Caco-2 (cell line): ENCODE measurements around the gene STAT5B. TPM values are rescaled to one million over a fixed set of nuclear protein-coding genes. Genes with fewer than 3 reads are reported as not detected.

Experiments used
- BruUV-seq: library from RNA; stranded (reverse); fragments of 400-500 nt; replicated peaks from 2 replicates; lab custom pipeline; 2021; lab: Mats Ljungman, UMichigan
- CTCF ChIA-PET: fragments of 300-600 bp; sonication (Branson Sonifier 250); formaldehyde crosslinking; loops from one replicate; lab custom pipeline; 2022; ENCODE audit warnings: antibody characterized with exemption; lab: Charles Lee
- POLR2A ChIA-PET: fragments of 300-600 bp; sonication (Branson Sonifier 250); formaldehyde crosslinking; loops from one replicate; lab custom pipeline; 2022; ENCODE audit warnings: antibody characterized with exemption; lab: Charles Lee
- DNase-seq, 2 experiments: peaks; one replicate each; pipeline versions ENCODE4 v3.0.0 to v3.0.0-alpha.2; 2020 to 2022
- H3K27me3 ChIP-seq: replicated peaks from 2 replicates; pipeline ENCODE4 v1.6.0; 2011; ENCODE audit warnings: low read length; ENCODE audit not compliant: control insufficient read depth, insufficient read depth
- H3K36me3 ChIP-seq: 2 replicates; pipeline ENCODE4 v1.5.1; 2011; ENCODE audit warnings: low read length; ENCODE audit not compliant: control insufficient read depth, insufficient read depth
- H3K4me1 ChIP-seq: fragments of 250-450 bp; sonication (Bioruptor Pico); 2 replicates; pipeline ENCODE4 v1.5.1; 2020; ENCODE audit warnings: mild to moderate bottlenecking
- H3K4me3 ChIP-seq: 2 replicates; pipeline ENCODE4 v1.5.1; 2011; ENCODE audit warnings: low read depth, mild to moderate bottlenecking, control low read depth, low read length
- H3K9me3 ChIP-seq: fragments of 250-450 bp; sonication (Bioruptor Pico); 2 replicates; pipeline ENCODE4 v1.5.1; 2020; ENCODE audit warnings: mild to moderate bottlenecking, moderate library complexity
- H3K27ac Mint-ChIP-seq: one replicate; pipeline ENCODE4 v1.8.0; 2022; ENCODE audit warnings: mixed read lengths; ENCODE audit not compliant: unreplicated experiment
- H3K27me3 Mint-ChIP-seq: one replicate; pipeline ENCODE4 v1.8.0; 2022; ENCODE audit warnings: mixed read lengths; ENCODE audit not compliant: insufficient read depth, unreplicated experiment
- H3K36me3 Mint-ChIP-seq: one replicate; pipeline ENCODE4 v1.8.0; 2022; ENCODE audit warnings: mild to moderate bottlenecking, mixed read lengths; ENCODE audit not compliant: insufficient read depth, unreplicated experiment
- H3K4me1 Mint-ChIP-seq: one replicate; pipeline ENCODE4 v1.8.0; 2022; ENCODE audit warnings: low read depth, mixed read lengths; ENCODE audit not compliant: unreplicated experiment
- H3K4me3 Mint-ChIP-seq: one replicate; pipeline ENCODE4 v1.8.0; 2022; ENCODE audit warnings: mild to moderate bottlenecking, moderate library complexity, mixed read lengths; ENCODE audit not compliant: unreplicated experiment
- H3K9me3 Mint-ChIP-seq: one replicate; pipeline ENCODE4 v1.8.0; 2022; ENCODE audit warnings: mixed read lengths; ENCODE audit not compliant: unreplicated experiment
- CTCF ChIP-seq, 2 experiments: fragments of 200-600 bp in 1 of 2; IDR thresholded peaks; 1 replicate in 1 of 2; 2 replicates in 1 of 2; pipeline versions ENCODE4 v1.5.1 to v1.8.0; 2011 to 2022; ENCODE audit warnings: antibody characterized with exemption in 1 of 2, control low read depth in 1 of 2, inconsistent platforms in 1 of 2, low read depth in 1 of 2, low read length in 1 of 2, mild to moderate bottlenecking in 1 of 2, moderate library complexity in 1 of 2; ENCODE audit not compliant: insufficient read depth in 1 of 2, severe bottlenecking in 1 of 2, unreplicated experiment in 1 of 2
- intact Hi-C: fragments of 100-400 bp; cut with micrococcal nuclease; formaldehyde crosslinking; loops from one replicate; pipeline ENCODE4 v1.10.0; 2022; ENCODE audit not compliant: unreplicated experiment
- total RNA-seq: library from RNA; stranded (reverse); gene quantifications from 2 replicates; pipeline ENCODE4 v1.2.3, GENCODE V29; 2022

STAT5B gene
- total RNA-seq, 1 experiment from 2014 or later: 46.9 TPM

- Histone ChIP-seq H3K36me3 (no peaks in the 10 kb centered on the region; the same call in 1 of the 2 replicates), H3K27me3 (no peaks in the 10 kb centered on the region), H3K4me1 (peaks cover 11% of the 10 kb centered on the region), H3K4me3 (peak within 1 kb of the TSS; percentile 60), H3K9me3 (no peaks in the 10 kb centered on the region)
- intact Hi-C loops: no loop called here
- no peak for TF ChIP-seq CTCF (IDR thresholded peaks at IDR 0.05; ENCODE audit: insufficient read depth in 1 of 2, low read depth in 1 of 2, low read length in 1 of 2, severe bottlenecking in 1 of 2, unreplicated experiment in 1 of 2)
- H3K27me3 Mint-ChIP-seq: no peaks in the 10 kb centered on the region
- H3K9me3 Mint-ChIP-seq: no peaks in the 10 kb centered on the region
- ChIA-PET CTCF (interaction anchor here (0.5 to 1.9 kb wide), 9 partner anchors 10 to 234 kb away, joined by 3 to 15 read pairs (median 4); partner anchors contain the start of genes HCRT and NKIRAS2), POLR2A (interaction anchor here (0.6 kb wide), 1 partner anchor 20 kb away, joined by 4 read pairs; no protein-coding TSS in a partner anchor)
- BruUV-seq: TSS peak; percentile 58
- H3K27ac Mint-ChIP-seq: peak within 1 kb of the TSS; percentile 82
- peaks cover 16% of the 10 kb centered on the region for H3K4me1 Mint-ChIP-seq
- peak; percentile 81 to 84 for DNase-seq
- H3K4me3 Mint-ChIP-seq: peak within 1 kb of the TSS; percentile 84
- H3K36me3 Mint-ChIP-seq: peaks cover 13% of the 10 kb centered on the region
These were observed 82.0 kb downstream of the STAT5B start, which contains the start of gene GHDC for GRCh38 chr17:42193969-42194899. GHDC (minus strand) TSS chr17:42194494; CDS start chr17:42193581, 913 bp downstream.

DNA sequence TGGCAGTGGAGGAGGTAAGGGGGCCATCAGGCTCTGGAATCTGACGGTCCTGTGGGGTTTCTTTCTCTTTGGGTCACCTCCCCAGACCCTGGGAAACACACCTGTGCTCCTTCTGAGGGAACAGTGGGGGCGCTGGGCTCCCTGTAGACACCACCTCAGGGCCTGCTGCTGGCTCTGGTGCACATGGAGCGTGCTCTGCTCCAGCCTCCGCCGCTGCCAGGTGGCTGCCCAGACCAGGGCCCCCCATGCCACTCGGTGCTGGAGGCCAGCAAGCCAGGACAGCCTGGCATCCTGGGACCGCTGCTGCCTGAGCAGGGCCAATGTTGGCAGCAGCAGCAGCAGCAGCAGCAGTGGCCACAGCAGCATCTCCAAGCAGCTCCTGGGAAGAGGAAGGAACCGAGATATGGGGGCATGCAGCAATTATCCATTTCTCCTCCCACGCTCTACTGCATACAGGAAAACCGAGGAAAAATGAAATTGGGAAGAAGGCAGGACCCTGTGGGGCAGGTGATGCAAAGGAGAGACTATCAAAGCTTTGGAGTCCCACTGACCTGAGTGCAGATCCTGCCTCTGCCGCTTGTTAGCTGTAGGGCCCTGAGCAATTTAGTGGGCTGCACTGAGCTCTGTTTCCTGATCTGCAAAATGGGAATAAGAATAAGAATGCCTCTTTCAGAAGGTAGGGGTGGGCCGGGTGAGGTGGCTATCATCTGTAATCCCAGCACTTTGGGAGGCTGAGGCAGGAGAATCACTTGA lies 82.8 kb downstream of the STAT5B start:
- ChIA-PET POLR2A (no interaction called here), CTCF (interaction anchor here (0.5 to 1.9 kb wide), 5 partner anchors 9 to 166 kb away, joined by 3 to 15 read pairs (median 4); partner anchors contain the start of gene HCRT)
- Mint-ChIP-seq H3K9me3 (no peaks in the 10 kb centered on the region), H3K36me3 (peaks cover 13% of the 10 kb centered on the region), H3K4me1 (peaks cover 16% of the 10 kb centered on the region), H3K27ac (peak overlapping the region; percentile 82), H3K4me3 (peak overlapping the region; percentile 84), H3K27me3 (no peaks in the 10 kb centered on the region)
- DNase-seq: no peak
- H3K9me3 ChIP-seq: no peaks in the 10 kb centered on the region
- BruUV-seq: no TSS peak
- peak overlapping the region; percentile 60 for H3K4me3 ChIP-seq
- no peak for TF ChIP-seq CTCF (IDR thresholded peaks at IDR 0.05; ENCODE audit: insufficient read depth in 1 of 2, low read depth in 1 of 2, low read length in 1 of 2, severe bottlenecking in 1 of 2, unreplicated experiment in 1 of 2)
- H3K4me1 ChIP-seq: peaks cover 11% of the 10 kb centered on the region
- intact Hi-C loops: no loop called here
- H3K36me3 ChIP-seq: no peaks in the 10 kb centered on the region; the same call in 1 of the 2 replicates
- H3K27me3 ChIP-seq: no peaks in the 10 kb centered on the region
